Ishikawa (cell line): ENCODE measurements around the gene CHCHD6.

ENCODE experiments used
- CEBPB ChIP-seq: IDR thresholded peaks from 2 replicates; pipeline ENCODE4 v1.6.1; 2012
- CREB1 ChIP-seq: IDR thresholded peaks from 2 replicates; pipeline ENCODE4 v1.6.1; 2012; ENCODE audit warnings: low read depth
- EGR1 ChIP-seq: IDR thresholded peaks from 2 replicates; pipeline ENCODE4 v1.6.1; 2012
- EP300 ChIP-seq: IDR thresholded peaks from 2 replicates; pipeline ENCODE4 v1.6.1; 2012; ENCODE audit warnings: borderline replicate concordance
- FOXM1 ChIP-seq: IDR thresholded peaks from 2 replicates; pipeline ENCODE4 v1.6.1; 2012; ENCODE audit warnings: low read depth, borderline replicate concordance
- MAX ChIP-seq: IDR thresholded peaks from 2 replicates; pipeline ENCODE4 v1.6.1; 2012
- NFIC ChIP-seq: IDR thresholded peaks from 2 replicates; pipeline ENCODE4 v1.6.1; 2012
- RAD21 ChIP-seq: IDR thresholded peaks from 2 replicates; pipeline ENCODE4 v1.6.1; 2012; ENCODE audit warnings: low read depth
- REST ChIP-seq: IDR thresholded peaks from 2 replicates; pipeline ENCODE4 v1.6.1; 2012; ENCODE audit warnings: low read depth, mild to moderate bottlenecking
- TAF1 ChIP-seq: IDR thresholded peaks from 2 replicates; pipeline ENCODE4 v1.6.1; 2012; ENCODE audit warnings: low read depth, mild to moderate bottlenecking
- TCF12 ChIP-seq: IDR thresholded peaks from 2 replicates; pipeline ENCODE4 v1.6.1; 2012; ENCODE audit warnings: low read depth
- TEAD4 ChIP-seq: IDR thresholded peaks from 2 replicates; pipeline ENCODE4 v1.6.1; 2012
- USF1 ChIP-seq: IDR thresholded peaks from 2 replicates; pipeline ENCODE4 v1.6.1; 2012
- YY1 ChIP-seq: IDR thresholded peaks from 2 replicates; pipeline ENCODE4 v1.6.1; 2012; ENCODE audit warnings: low read depth
- ZBTB7A ChIP-seq: IDR thresholded peaks from 2 replicates; pipeline ENCODE4 v1.6.1; 2012; ENCODE audit warnings: low read depth

The CHCHD6 gene

DNA sequence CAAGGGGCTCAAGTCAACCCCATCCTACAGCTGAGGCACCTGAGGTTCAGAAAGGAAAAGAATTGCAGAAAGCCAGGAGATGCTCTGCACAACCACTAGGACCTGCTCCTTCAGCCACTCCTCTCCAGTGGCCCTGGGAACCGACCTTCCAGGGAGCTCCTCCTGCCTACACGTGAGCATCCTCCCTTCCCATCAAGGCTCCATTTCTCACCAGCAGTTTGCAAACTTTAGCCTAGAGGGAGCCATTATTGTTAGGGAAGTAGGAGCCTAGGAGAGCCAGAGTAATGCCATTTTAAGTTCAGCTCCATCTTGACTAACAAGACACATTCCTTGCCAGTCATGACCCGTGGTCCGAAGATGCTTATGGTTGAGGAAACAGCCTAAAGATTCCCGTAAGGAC lies 11.2 kb upstream of the CHCHD6 start:
- TF ChIP-seq TCF12, result no peak
- no peak for TF ChIP-seq FOXM1
- TF ChIP-seq TEAD4, result no peak
- TF ChIP-seq MAX, result no peak
- no peak for TF ChIP-seq CREB1
- no peak for TF ChIP-seq NFIC

GRCh38 chr3:126693921-126694320 lies 10.1 kb upstream of the CHCHD6 start:
- TF ChIP-seq USF1 (no peak), EP300 (no peak), TAF1 (no peak), NFIC (no peak), ZBTB7A (no peak), MAX (no peak), RAD21 (no peak), FOXM1 (no peak), CREB1 (no peak)

DNA sequence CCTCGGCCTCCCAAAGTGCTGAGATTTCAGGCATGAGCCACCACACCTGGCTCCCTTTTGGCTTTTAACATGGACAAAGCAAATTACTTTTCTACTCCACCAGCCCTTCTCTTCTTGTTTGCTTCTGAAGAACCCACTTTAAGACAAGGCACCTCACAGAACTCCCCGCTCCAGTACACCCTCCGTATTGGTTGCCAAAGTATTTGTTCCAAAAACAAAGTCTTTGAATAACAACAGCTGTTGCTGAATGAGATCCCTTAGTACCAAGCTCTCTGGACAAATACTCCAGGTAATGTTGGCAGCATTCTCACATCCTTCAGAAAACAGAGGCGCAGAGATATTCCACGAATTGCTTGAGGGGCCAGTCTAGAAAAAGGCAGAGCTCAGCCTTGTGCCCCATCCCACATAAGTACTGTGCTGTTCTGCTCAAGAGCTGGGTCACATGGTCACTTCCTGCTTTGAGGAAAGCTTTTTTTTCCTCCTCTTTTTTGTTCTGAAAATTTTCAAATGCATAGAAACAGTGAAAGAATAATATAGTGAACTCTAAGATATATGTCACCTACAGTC lies 7.3 kb upstream of the CHCHD6 start:
- TF ChIP-seq TCF12, result no peak
- TF ChIP-seq RAD21, result no peak
- TF ChIP-seq TAF1, result no peak
- no peak for TF ChIP-seq FOXM1
- no peak; the same call in 1 of the 2 replicates for TF ChIP-seq USF1
- no peak for TF ChIP-seq TEAD4
- no peak for TF ChIP-seq NFIC
- TF ChIP-seq REST, result no peak
- no peak for TF ChIP-seq CREB1
- no peak for TF ChIP-seq EP300

- TF ChIP-seq EGR1, result no peak
- TF ChIP-seq NFIC, result no peak
- TF ChIP-seq MAX, result no peak
- no peak for TF ChIP-seq TEAD4
- no peak for TF ChIP-seq CEBPB
- TF ChIP-seq REST, result no peak
- TF ChIP-seq FOXM1, result no peak
- no peak for TF ChIP-seq CREB1
- no peak for TF ChIP-seq USF1
- no peak for TF ChIP-seq TCF12
- no peak for TF ChIP-seq RAD21
- TF ChIP-seq YY1, result no peak
- no peak for TF ChIP-seq EP300
- TF ChIP-seq ZBTB7A, result no peak
- no peak for TF ChIP-seq TAF1
Observed at GRCh38 chr3:126699011-126699410, 5.0 kb upstream of the CHCHD6 start.

GRCh38 chr3:126704494-126705214 lies 614 bp downstream of the CHCHD6 start:
- TF ChIP-seq TCF12 (no peak), MAX (peak; percentile 92)

DNA sequence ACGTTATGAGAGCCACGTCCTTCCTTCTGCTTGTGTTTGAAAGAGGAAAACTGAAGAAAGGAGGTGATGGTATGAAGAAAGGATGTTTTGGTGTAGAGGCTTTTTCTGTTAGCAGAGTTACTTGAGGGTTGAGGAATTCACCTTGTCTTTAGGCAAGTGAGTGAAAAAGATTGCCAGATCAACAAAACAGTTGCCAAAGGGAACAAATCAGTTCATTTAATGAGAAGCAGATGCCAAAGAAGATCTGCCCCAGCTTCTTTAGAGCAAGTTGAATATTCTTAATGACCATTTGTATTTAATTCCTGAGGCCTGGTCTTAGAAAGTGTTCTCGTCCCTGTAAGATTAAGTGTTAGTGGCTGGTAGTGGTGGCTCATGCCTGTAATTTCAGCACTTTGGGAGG lies 2.6 kb downstream of the CHCHD6 start:
- TF ChIP-seq RAD21, result no peak
- TF ChIP-seq EP300, result no peak
- TF ChIP-seq CREB1, result no peak
- no peak for TF ChIP-seq NFIC
- no peak for TF ChIP-seq USF1
- TF ChIP-seq TEAD4, result no peak
- no peak for TF ChIP-seq CEBPB
- TF ChIP-seq REST, result no peak
